GM21576 (cell line): ENCODE results near the gene TCP11L1.

Experiments
- ATAC-seq: cut with Tn5 transposase; IDR thresholded peaks from one replicate; pipeline ENCODE4 v1.9.1; 2021; ENCODE audit warnings: mild to moderate bottlenecking, moderate library complexity; ENCODE audit not compliant: unreplicated experiment

Gene TCP11L1

GRCh38 chr11:33039274-33040032, at the start of gene TCP11L1:
TCP11L1 (plus strand) TSS chr11:33039572; CDS start chr11:33043774, 4,202 bp downstream.
- ATAC-seq = peak; percentile 81

GRCh38 chr11:32990481-32990880, 48.9 kb upstream of the TCP11L1 start:
- ATAC-seq = no peak

GRCh38 chr11:32991427-32991826, 47.9 kb upstream of the TCP11L1 start:
- no peak for ATAC-seq

- no peak for ATAC-seq
Observed at GRCh38 chr11:32991898-32992297, 47.5 kb upstream of the TCP11L1 start.

- no peak for ATAC-seq
Observed at GRCh38 chr11:33000181-33000580, 39.2 kb upstream of the TCP11L1 start.

- ATAC-seq = no peak
Observed at GRCh38 chr11:33001281-33001680, 38.1 kb upstream of the TCP11L1 start.

GRCh38 chr11:33001751-33002542, 37.4 kb upstream of the TCP11L1 start:
- ATAC-seq = no peak

- no peak for ATAC-seq
Observed at GRCh38 chr11:33005175-33005574, 34.2 kb upstream of the TCP11L1 start.

GRCh38 chr11:33006010-33006409, 33.4 kb upstream of the TCP11L1 start:
- no peak for ATAC-seq

- ATAC-seq = no peak
Observed at GRCh38 chr11:33013755-33014154, 25.6 kb upstream of the TCP11L1 start.

GRCh38 chr11:33015621-33016551, 23.5 kb upstream of the TCP11L1 start, which contains the start of gene DEPDC7:
DEPDC7 (plus strand) TSS chr11:33015878; CDS start chr11:33015956, 78 bp downstream.
- peak; percentile 59 for ATAC-seq

GRCh38 chr11:33016654-33017053, 22.7 kb upstream of the TCP11L1 start:
- no peak for ATAC-seq

GRCh38 chr11:33017478-33017877, 21.9 kb upstream of the TCP11L1 start:
- ATAC-seq = no peak

GRCh38 chr11:33017965-33018364, 21.4 kb upstream of the TCP11L1 start:
- ATAC-seq = no peak

GRCh38 chr11:33018840-33019239, 20.5 kb upstream of the TCP11L1 start:
- no peak for ATAC-seq

- no peak for ATAC-seq
Observed at GRCh38 chr11:33021501-33021900, 17.9 kb upstream of the TCP11L1 start.

- ATAC-seq = no peak
Observed at GRCh38 chr11:33021937-33022336, 17.4 kb upstream of the TCP11L1 start.

- ATAC-seq = no peak
Observed at GRCh38 chr11:33025339-33025722, 14.0 kb upstream of the TCP11L1 start.

- no peak for ATAC-seq
Observed at GRCh38 chr11:33027233-33027632, 12.1 kb upstream of the TCP11L1 start.

- ATAC-seq = no peak
Observed at GRCh38 chr11:33027846-33028536, 11.4 kb upstream of the TCP11L1 start.
